Stimulated activated CD8-positive, alpha-beta memory T cell treated with anti-CD3 and anti-CD28 coated beads, Interleukin-4, amount 100 ng/mL, for 4 hours (primary cell): Measurements from ENCODE around the gene EWSR1.
"Not testable (repeated sequence)": the region's sequence is repeated elsewhere in the genome, so short reads cannot be mapped to it uniquely, and the experiment has no call there.

Experiments used
- DNase-seq, 2 donors: peaks; one replicate each; pipeline ENCODE4 v3.0.0-alpha.2; 2020; ENCODE audit warnings: low read depth in 2 of 2, low spot score in 1 of 2

EWSR1 gene

DNA sequence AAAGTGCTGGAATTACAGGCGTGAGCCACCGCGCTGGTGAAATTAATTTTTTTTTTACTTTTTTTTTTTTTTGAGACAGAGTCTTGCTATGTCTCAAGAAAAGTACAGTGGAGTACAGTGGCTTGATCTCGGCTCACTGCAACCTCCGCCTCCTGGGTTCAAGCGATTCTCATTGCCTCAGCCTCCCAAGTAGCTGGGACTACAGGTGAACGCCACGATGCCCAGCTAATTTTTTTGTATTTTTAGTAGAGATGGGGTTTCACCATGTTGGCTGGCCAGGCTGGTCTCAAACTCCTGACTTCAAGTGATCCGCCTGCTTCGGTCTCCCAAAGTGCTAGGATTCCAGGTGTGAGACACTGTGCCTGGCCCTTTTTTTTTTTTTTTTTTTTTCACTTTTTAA lies 20.2 kb upstream of the EWSR1 start:
- not testable (repeated sequence) for DNase-seq

DNA sequence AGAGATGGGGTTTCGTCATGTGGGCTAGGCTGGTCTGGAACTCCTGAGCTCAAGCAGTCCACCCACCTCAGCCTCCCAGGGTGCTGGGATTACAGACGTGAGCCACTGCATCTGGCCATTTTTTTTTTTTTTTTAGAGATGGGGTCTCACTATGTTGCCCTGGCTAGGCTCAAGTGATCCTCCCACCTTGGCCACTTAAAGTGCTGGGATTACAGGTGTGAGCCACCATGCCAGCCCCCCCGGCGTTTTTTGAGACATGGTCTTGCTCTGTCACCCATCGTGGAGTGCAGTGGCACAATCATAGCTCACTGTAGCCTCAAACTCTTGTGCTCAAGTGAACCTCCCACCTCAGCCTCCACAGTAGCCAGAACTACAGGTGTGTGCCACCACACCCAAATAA lies 16.8 kb upstream of the EWSR1 start:
- DNase-seq = no peak

DNA sequence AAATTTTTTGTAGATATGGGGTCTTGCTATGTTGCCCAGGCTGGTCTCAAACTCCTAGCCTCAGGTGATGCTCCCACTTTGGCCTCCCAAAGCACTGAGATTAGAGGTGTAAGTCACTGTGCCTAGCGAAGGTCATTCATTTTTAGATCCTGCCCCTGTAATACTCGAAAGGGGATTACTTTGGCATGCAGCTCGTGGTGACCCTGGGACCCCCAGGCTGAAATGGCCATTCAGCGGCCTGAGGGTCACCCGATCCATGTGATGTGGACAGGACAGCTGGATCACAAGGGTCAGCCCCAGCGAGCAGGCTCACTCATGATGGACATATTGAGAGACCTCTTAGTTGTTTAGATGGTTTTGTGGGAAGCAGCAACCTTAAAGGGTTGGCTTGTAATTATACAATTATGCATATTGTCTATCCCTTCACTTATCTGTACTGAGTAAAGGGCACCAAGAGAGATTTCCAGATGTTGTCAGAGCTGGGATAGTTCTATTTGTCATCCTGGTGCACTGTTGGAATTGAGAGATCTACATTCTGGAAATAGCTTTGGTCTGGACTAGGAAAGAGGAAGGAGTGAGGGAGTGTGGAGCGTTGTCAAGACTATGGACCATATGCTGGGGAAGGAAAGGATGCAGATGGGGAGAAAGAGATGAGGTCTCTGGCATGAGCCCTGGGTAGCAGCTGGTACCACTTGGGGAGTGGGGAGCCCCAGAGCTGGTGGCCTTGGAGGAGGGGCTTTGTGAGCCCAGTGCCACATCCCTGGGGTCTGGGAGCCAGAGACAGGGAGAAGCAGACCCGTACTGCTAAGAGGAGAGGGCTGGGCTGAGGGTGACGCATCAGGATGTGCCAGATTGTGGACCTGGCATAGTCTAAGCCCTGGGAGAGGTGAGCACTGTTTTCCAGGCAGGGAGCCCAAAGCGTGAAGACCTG lies 15.8 kb upstream of the EWSR1 start:
- DNase-seq = no peak

DNA sequence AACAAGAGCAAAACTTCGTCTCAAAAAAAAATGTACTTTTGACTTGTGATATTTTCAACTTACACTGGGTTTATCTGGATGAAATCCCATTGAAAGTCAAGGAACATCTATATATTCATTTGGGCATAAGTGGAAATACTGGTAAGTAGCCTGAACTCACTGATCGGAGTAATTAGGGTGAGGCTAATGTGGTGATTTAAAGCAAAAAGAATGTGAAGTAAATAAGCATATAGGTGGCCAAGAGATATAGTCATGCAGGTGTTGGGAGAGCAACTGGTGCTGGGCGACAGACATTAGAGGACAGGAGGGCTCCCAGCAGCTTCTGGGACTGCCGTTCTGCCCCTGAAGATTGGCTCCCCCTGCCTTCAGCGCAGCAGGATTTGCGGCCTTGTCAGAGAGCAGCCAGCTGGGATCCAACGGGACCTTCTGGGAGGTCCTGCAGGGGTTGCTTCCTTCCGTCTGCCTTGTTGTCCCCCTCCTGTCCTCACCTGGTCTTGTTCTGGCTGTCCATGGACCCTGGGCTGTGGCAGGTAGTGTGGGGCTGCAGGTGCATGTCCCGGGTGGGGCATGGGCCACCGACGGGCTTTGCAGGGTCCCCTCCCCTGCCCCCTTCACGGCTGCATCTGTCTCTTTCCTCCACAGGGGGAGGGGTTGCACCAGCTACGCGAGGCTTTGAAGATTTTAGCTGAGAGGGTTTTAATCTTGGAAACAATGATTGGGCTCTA lies 14.3 kb upstream of the EWSR1 start:
- DNase-seq = no peak

DNA sequence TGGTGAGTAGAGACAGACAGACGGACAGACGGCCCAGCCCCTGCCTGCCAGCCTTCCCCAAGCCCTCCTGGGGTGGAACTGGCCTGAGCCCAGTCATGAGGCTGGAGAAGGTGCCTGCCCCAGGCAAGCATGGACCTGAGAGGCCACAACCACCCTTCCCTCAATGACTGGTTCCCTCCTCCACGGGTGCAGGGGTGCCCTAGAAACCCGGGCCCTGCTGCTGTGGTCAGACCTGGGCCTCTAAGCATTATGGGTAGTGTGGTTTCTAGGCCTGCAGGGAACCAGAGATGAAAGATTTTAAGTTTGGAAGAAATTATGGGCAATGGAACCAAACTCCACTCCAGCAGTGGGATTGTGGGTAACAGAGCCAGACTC lies 13.8 kb upstream of the EWSR1 start:
- DNase-seq = no peak

DNA sequence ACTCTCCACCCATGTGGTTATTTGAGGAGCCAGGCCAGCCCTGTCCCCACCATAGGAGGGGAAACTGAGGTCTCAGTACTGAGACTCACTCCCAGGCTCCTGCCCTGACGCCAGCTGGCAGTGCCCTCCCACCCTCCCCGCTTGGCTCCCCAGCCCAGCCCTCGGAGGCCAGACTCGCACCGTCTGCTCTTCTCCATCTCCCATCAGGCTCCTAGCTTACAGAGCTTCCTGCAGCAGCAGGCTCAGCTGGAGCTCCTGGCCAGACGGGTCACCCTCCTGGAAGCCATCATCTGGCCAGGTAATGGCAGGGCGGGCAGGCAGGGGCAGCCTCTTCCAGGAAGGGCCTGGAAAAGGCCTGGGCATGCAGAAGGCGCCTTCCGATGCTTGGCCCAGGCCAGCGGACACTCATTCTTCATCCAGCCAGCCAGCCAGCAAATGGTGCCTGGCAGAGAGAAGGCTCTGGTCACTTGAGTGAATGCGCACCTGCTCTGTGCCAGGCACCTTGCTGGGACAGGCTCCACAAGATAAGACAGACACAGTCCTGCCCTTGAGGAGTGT lies 12.9 kb upstream of the EWSR1 start:
- DNase-seq = no peak

DNA sequence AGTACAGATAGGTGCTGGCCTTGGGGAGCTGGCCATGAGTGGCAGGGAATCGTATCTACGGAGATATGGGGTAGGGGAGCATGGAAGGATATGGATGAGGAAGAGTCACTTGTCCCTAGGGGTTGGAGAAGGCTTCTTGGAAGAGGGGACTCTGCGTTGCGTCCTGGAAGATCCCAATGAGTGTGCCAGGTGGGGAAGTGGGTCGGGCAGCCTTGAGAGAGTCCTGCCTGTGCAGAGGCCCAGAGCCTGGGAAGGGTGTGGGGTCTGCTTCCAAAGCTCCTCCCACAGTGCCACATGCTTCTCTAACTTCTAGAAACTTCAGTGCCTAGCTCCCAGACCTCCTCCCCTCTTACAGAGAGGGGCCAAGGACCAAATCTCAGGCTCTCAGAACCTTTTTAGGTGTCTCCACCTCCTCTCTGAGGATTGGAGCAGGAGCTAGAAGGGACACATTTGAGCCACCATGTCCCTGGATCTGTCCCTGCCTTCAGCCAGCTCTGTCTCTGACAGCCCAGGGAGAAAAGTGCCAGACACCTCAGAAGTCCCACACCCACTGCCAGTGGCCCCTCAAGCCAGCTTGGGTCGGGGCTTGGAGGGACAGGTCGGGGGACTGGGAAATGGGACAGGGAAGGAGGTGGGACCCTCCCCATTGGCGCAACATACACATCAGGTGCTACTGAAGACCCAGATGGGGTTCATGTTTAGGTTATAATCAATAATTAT lies 11.3 kb upstream of the EWSR1 start:
- DNase-seq = no peak

DNA sequence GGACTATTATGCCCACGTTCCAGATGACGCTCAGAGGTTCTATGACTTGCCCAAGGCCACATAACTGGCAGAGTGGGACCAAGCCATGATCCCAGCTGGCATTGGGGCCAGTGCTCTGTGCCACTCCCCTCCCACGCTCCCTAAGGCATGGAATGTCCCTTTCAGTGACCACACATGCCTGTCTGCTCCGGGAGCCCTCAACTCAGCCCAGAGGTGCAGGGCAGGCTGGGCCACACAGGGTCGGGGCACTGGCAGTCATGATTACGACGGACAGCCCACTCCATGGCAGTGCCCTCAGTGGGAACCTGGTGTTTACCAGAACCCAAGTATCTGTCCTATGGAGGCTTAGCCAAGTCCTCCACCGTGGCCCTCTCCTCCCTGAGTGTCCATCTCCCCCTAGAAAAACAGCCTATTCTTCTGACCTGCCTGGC lies 10.3 kb upstream of the EWSR1 start:
- no peak for DNase-seq

DNA sequence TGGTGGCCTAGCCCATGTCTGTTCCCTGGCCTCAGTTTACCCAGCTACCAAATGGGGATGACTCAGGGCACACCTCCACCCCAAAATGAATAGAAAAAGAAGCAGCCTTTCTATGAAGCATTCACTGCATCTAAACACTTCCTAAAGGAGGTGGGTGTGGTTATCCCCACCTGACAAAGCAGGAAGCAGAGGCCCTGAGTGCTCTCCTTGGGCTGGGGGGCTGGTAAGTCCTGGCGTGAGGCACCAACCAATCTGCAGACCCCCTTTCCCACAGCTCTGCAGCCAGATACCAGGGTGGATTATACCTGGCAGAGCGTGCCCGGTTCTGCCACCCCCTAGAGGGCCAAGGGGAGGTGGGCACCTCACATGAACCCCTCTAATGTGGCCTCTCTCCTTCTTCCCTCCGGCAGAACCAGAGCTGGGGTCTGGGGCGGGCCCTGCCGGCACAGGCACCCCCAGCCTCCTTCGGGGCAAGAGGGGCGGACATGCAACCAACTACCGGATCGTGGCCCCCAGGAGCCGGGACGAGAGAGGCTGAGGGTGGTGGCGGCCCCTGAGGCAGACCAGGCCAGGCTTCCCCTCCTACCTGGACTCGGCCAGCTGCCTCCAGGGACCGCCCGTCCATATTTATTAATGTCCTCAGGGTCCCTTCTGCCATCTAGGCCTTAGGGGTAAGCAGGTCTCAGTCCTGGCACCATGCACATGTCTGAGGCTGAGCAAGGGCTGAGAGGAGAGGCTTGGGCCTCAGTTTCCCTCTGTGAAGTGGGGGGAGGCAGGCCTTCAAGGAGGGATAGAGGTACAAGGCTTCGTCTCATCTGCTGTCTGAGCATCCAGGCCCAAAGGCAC lies 9.4 kb upstream of the EWSR1 start:
- DNase-seq = no peak

DNA sequence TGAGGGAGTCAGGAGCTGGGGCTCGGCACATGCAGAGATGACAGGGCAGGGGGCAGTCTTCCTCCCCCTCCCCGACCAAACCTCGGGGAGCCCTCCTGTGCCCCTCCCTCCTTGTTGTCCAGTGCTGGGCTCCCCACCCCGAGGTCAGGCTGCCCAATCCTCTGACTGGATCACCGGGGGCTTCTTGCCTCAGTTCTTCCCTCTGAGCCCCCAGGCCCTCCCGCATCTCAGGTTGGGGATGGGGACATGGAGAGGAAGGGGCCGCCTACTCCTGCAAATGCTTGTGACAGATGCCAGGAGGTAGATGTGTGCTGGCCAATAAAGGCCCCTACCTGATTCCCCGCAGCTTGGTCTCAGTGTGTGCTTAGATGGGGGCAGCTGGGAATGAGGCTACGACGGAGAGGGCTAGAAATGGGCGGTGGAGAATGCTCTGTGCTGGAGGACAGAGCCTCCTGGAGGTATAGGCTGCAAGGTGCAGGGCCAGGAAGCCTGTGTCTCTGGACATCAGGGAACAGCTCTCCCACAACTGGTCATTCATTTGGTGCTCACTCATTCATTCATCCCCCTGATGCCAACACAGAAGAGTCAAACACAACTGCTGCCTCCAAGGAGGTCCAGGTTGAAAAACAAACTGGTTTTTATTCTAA lies 8.7 kb upstream of the EWSR1 start:
- DNase-seq = no peak

DNA sequence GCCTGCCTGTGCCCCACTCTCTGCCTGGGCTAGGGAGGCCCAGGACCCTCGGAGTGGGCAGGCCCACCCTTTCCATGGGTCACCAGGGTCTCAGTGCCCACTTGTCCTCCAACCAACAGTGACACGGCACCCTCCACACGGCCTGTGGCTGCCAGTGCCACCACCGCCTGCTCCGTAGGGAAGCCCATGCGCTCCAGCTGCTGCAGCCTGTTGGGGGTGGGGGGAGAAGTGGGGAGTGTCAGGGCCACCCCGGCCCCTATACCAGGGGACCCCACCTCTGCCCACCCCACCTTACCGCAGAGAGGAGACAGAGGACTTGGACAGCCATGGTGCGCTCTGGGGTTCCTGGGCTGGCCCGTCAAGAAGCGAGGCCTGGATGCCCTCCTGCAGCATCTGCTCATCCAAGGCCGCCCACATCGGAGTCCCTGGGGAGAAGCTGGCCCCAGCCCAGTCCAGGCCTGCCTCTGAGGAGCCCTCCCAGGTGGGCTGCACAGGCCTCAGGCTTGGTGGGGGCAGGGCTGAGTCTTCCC lies 8.0 kb upstream of the EWSR1 start:
- no peak for DNase-seq

DNA sequence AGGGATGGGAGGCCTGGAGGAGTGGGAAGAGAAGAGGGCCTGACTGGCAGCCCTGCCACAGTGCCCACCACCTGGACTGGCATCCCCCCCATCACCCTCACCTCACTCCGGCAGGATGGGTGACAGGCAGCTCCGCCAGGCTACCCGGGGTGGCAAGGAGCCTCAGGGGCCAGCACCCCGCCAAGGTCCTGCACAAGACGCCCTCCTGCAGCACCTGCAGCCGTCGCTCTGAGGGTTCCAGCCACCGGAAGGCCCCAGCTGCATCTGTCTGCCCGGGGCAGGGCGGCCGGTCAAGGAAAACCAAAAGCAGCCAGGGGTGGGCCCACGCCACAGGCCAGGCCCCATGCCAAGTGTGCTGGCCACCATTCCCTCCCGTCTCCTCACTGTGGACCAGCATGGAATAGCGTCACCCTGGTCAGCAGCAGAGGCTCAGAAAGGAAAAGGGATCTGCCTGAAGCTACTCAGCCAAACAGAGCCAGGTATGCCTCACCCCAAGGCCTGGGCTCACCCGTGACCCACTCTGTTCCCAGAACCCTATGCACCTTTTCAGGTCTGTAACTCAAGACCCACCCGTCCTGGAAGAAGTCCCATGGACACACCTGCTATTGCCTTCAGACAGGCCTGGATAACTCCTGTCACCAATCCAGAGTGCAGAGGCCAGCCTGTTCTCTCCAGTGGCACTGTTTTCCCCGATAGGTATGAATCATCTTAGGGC lies 7.3 kb upstream of the EWSR1 start:
- no peak for DNase-seq

DNA sequence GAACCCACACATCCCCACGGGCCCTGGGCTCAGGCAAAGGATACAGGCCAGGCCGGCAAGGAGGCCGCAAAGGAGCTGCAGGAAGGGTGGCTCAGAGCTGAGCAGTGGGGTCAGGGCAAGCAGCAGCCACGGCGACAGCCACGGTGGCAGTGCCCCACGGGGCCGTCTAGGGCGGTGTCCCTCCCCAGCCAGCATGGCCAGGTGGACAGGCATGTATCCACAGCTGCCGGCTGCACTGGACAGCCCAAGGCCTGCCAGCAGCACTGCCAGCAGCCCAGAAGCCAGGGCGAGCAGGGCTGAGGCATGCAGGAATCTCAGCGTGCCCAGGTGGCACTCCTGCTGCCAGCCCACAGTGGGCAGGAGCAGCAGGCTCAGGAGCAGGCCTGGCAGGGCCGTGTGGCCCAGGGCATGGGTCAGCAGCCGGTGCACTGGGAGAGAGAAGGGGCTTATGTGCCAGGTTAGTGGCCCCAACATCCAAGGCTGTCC lies 4.2 kb upstream of the EWSR1 start:
- no peak for DNase-seq

DNA sequence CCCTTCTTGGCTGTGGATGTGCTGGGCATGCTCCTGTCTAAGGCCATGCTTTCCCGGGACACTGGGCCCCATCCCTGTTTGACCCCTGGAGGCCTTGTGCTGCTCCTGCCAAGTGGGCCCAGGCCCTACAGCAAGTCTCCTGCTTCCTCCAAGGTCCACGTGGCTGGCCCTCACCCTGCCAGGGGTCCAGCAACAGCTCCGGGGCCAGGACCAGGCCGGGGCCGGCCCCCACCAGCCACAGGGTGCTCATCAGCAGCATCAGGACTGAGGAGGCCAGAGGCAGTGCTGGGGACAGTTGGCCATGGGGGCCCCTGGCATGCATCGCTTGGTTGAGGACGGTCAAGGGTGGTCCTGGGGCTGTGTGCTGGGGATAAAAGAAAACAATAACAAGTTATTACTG lies 2.8 kb upstream of the EWSR1 start:
- DNase-seq = no peak

DNA sequence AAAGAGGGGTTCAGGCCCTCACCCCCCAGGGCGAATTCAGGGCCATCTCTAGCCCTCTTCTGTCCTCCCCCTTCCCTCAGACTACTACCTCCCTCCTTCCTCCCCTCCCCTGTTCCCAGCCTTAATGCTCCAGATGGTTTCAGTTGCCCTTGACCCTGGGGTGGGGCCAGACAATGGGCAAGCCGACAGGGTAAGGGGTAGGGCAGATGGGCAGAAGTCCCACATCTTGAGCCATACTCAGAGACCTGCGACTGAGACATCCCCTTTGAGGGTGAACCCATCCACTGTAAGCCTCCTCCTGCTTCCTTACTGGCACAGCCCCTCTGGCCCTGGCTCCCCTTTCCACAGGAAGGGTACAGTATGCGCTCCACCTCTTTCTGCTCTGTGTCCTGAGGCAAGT lies 2.1 kb upstream of the EWSR1 start:
- DNase-seq = no peak

DNA sequence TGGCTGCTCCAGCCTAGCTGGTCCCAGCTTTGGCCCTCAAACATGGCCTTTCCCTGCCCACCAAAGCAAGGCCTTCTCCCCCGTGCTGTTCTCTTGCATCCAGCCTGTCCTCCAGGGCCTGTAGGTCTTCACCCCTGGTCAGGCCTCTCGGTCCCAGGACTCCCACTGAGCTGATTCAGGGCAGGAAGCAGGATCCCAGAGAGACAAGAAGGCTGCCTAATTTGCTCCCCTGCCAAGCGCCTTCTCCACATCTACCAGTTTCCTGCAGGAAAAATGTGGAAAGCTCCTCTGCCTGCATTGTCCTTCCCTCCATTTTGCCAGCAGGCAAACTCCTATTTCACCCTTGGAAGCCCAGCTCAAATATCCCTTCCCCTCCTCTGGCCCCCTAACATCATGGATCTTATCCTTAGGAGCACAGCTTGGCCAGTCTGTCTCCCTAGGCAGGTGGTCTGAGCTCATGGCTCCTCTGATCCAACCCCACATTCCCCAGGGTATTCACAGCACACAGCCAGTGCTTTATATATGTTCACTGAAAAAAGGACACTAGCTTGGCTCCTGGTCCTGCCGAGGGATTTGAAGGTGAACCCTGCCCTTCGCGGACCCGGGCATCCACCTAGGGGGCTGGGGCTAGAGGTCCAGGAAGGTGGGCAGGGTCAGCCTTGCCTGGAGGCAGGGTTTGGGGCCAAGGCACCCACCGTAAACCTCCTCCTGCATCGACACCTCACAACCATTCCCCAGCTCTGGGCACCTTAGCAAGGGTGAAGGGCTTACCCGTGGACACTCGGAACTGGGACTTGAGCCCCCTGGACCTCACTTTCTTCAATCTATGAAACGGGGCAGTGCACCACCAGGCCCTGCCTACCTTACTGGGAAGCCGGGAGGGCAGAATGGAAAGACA lies 1.3 kb upstream of the EWSR1 start:
- no peak for DNase-seq

DNA sequence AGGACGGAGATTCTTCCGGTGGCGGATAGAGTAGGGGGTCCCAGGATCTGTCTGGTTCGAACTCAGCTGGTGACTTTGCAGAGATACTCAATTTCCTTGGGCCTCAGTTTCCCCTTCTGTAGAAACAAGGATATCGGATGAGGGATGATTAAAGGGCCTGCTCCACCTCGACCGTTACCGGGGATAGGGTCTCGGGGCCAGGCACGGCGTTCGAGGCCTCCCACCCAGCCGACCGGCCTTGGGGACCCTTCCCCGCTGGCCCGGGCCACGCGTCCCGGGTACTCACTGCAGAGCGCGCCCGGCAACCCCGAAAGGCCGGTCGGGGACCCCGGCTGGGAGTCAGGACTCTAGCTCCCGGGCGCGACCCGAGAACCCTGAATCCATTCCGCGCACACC lies 608 bp upstream of the EWSR1 start:
- no peak for DNase-seq
